GM23338 (cell line): Measurements from ENCODE around the gene RNF7. TPM values are rescaled to one million over a fixed set of nuclear protein-coding genes. Genes with fewer than 3 reads are reported as not detected.

Experiments used
- ATAC-seq: fragments of 200-7000 bp; cut with Tn5 transposase; 3 replicates; pipeline ENCODE4 v1.9.1; 2020
- DNase-seq: peaks from one replicate; pipeline ENCODE4 v3.0.0-alpha.2; 2015; ENCODE audit warnings: low spot score
- H2AFZ ChIP-seq: fragments of 200-600 bp; sonication (generic); 2 replicates; pipeline ENCODE4 v1.8.0; 2016; ENCODE audit warnings: antibody characterized with exemption, mild to moderate bottlenecking, moderate library complexity
- H3F3A ChIP-seq: fragments of 200-600 bp; sonication (generic); replicated peaks from 2 replicates; pipeline ENCODE4 v1.8.0; 2017; ENCODE audit warnings: antibody characterized with exemption, mixed run types, low read depth
- H3K27ac ChIP-seq: fragments of 200-600 bp; sonication (generic); 2 replicates; pipeline ENCODE4 v1.6.1; 2016; ENCODE audit warnings: low read depth
- H3K27me3 ChIP-seq: fragments of 200-600 bp; sonication (generic); 2 replicates; pipeline ENCODE4 v1.8.0; 2016; ENCODE audit warnings: mild to moderate bottlenecking, mixed run types, moderate library complexity; ENCODE audit not compliant: insufficient read depth
- H3K36me3 ChIP-seq: fragments of 200-600 bp; sonication (generic); 2 replicates; pipeline ENCODE4 v1.8.0; 2016; ENCODE audit warnings: mild to moderate bottlenecking; ENCODE audit not compliant: insufficient read depth
- H3K4me1 ChIP-seq: fragments of 200-600 bp; sonication (generic); 2 replicates; pipeline ENCODE4 v1.8.0; 2016; ENCODE audit warnings: mild to moderate bottlenecking, moderate library complexity; ENCODE audit not compliant: insufficient read depth
- H3K4me2 ChIP-seq: fragments of 200-600 bp; sonication (generic); 2 replicates; pipeline ENCODE4 v1.7.1; 2017; ENCODE audit warnings: mixed run types
- H3K4me3 ChIP-seq: fragments of 200-600 bp; sonication (generic); 2 replicates; pipeline ENCODE4 v1.6.1; 2016; ENCODE audit warnings: mixed run types
- H3K79me2 ChIP-seq: fragments of 200-600 bp; sonication (generic); replicated peaks from 2 replicates; pipeline ENCODE4 v1.8.0; 2017; ENCODE audit warnings: mild to moderate bottlenecking; ENCODE audit not compliant: insufficient read depth
- H3K9me2 ChIP-seq: fragments of 200-600 bp; sonication (generic); 2 replicates; pipeline ENCODE4 v1.8.0; 2017; ENCODE audit not compliant: insufficient read depth
- H4K20me1 ChIP-seq: fragments of 200-600 bp; sonication (generic); replicated peaks from 2 replicates; pipeline ENCODE4 v1.8.0; 2017; ENCODE audit warnings: mild to moderate bottlenecking; ENCODE audit not compliant: insufficient read depth
- H3K27ac Mint-ChIP-seq: 2 replicates; pipeline ENCODE4 v1.8.0; 2020; ENCODE audit warnings: inconsistent platforms, mild to moderate bottlenecking, moderate library complexity, mixed read lengths
- H3K27me3 Mint-ChIP-seq: 3 replicates; pipeline ENCODE4 v1.8.0; 2022; ENCODE audit warnings: low read depth, mild to moderate bottlenecking, moderate library complexity, mixed read lengths, inconsistent platforms; ENCODE audit not compliant: insufficient read depth, poor library complexity
- H3K36me3 Mint-ChIP-seq: 3 replicates; pipeline ENCODE4 v1.8.0; 2021; ENCODE audit warnings: low read depth, mild to moderate bottlenecking, inconsistent platforms, moderate library complexity, mixed read lengths
- H3K4me1 Mint-ChIP-seq: 3 replicates; pipeline ENCODE4 v1.8.0; 2020; ENCODE audit warnings: mild to moderate bottlenecking, inconsistent platforms, mixed read lengths
- H3K4me3 Mint-ChIP-seq: 3 replicates; pipeline ENCODE4 v1.8.0; 2021; ENCODE audit warnings: moderate library complexity, mild to moderate bottlenecking, inconsistent platforms, mixed read lengths
- H3K9me3 Mint-ChIP-seq: 3 replicates; pipeline ENCODE4 v1.8.0; 2020; ENCODE audit warnings: moderate library complexity, mild to moderate bottlenecking, inconsistent platforms, mixed read lengths
- CREB1 ChIP-seq: fragments of 250-450 bp; sonication (Bioruptor Pico); IDR thresholded peaks from 2 replicates; pipeline ENCODE4 v1.5.0; 2020; ENCODE audit warnings: low read depth, mild to moderate bottlenecking, moderate library complexity
- CTCF ChIP-seq, 2 experiments: fragments of 200-600 bp in 1 of 2; sonication (generic) in 1 of 2; conservative IDR thresholded peaks; 2 replicates each; pipeline versions ENCODE4 v1.5.1 to v1.6.1; 2016 to 2017; ENCODE audit warnings: antibody characterized with exemption in 2 of 2, low read depth in 2 of 2, mild to moderate bottlenecking in 2 of 2, moderate library complexity in 1 of 2
- ETS1 ChIP-seq: IDR thresholded peaks from 2 replicates; pipeline ENCODE4 v1.6.1; 2016; ENCODE audit warnings: antibody characterized with exemption
- EZH2 ChIP-seq: fragments of 200-600 bp; sonication (generic); IDR thresholded peaks from one replicate; pipeline ENCODE4 v1.8.0; 2017; ENCODE audit warnings: antibody characterized with exemption, mild to moderate bottlenecking, low read depth; ENCODE audit not compliant: unreplicated experiment
- EZH2phosphoT487 ChIP-seq: fragments of 200-600 bp; sonication (generic); IDR thresholded peaks from one replicate; pipeline ENCODE4 v1.8.1; 2018; ENCODE audit warnings: antibody characterized with exemption; ENCODE audit not compliant: unreplicated experiment
- JUNB ChIP-seq: IDR thresholded peaks from one replicate; pipeline ENCODE4 v1.6.1; 2016; ENCODE audit warnings: antibody characterized with exemption; ENCODE audit not compliant: unreplicated experiment
- NANOG ChIP-seq: IDR thresholded peaks from 2 replicates; pipeline ENCODE4 v1.6.1; 2016; ENCODE audit warnings: antibody characterized with exemption, borderline replicate concordance
- POLR2AphosphoS5 ChIP-seq: IDR thresholded peaks from 2 replicates; pipeline ENCODE4 v1.6.1; 2016; ENCODE audit warnings: antibody characterized with exemption, low read depth
- REST ChIP-seq: IDR thresholded peaks from one replicate; pipeline ENCODE4 v1.6.1; 2018; ENCODE audit warnings: antibody characterized with exemption; ENCODE audit not compliant: unreplicated experiment
- STAT1 ChIP-seq: IDR thresholded peaks from one replicate; pipeline ENCODE4 v1.6.1; 2016; ENCODE audit warnings: antibody characterized with exemption; ENCODE audit not compliant: unreplicated experiment
- ZNF114 ChIP-seq: fragments of 250-450 bp; sonication (Bioruptor Pico); IDR thresholded peaks from 2 replicates; pipeline ENCODE4 v1.5.0; 2020; ENCODE audit warnings: mild to moderate bottlenecking, moderate library complexity
- ZNF331 ChIP-seq: fragments of 250-450 bp; sonication (Bioruptor Pico); IDR thresholded peaks from 2 replicates; pipeline ENCODE4 v1.5.0; 2020; ENCODE audit warnings: low read depth, mild to moderate bottlenecking, moderate library complexity
- ZNF462 ChIP-seq: fragments of 250-450 bp; sonication (Bioruptor Pico); IDR thresholded peaks from 2 replicates; pipeline ENCODE4 v1.5.0; 2020; ENCODE audit warnings: mild to moderate bottlenecking, moderate library complexity
- polyA plus RNA-seq: library from polyadenylated mRNA; unstranded; fragments of >200 nt; fragmentation: Nextera tagmentation; extraction: Ambion mirVana; gene quantifications from 2 replicates; pipeline ENCODE4 v1.2.1, GENCODE V29; 2016
- total RNA-seq: library from RNA; depleted of rRNA; stranded (reverse); fragments of >200 nt; shearing (Covaris generic); gene quantifications from 2 replicates; pipeline ENCODE4 v1.2.3, GENCODE V29; 2014

Gene RNF7
- total and polyA plus RNA-seq, 2 experiments from 2014 or later = 156 to 254 TPM

GRCh38 chr3:141725036-141725435, 13.1 kb upstream of the RNF7 start:
- no peaks in the 10 kb centered on the region for H3K79me2 ChIP-seq
- no peaks in the 10 kb centered on the region for H3K27me3 ChIP-seq
- H3K36me3 ChIP-seq = no peaks in the 10 kb centered on the region
- no peak overlapping the region for H3K4me3 ChIP-seq
- H3K27ac ChIP-seq = no peak overlapping the region
- H3F3A ChIP-seq = no peaks in the 10 kb centered on the region
- 0 out of 2 replicates have a peak, but pooled peaks cover 7% of the 10 kb centered on the region for H3K4me1 ChIP-seq
- peaks cover 2% of the 10 kb centered on the region for H3K27me3 Mint-ChIP-seq
- H3K27ac Mint-ChIP-seq = no peak overlapping the region
- H3K36me3 Mint-ChIP-seq = no peaks in the 10 kb centered on the region
- H3K9me3 Mint-ChIP-seq = no peaks in the 10 kb centered on the region
- no peak overlapping the region for H3K4me3 Mint-ChIP-seq
- no peak overlapping the region for H3K4me2 ChIP-seq
- H3K9me2 ChIP-seq = no peaks in the 10 kb centered on the region
- DNase-seq = no peak
- ATAC-seq = no peak
- no peak for TF ChIP-seq ZNF114 (CRISPR knock-in tag)
- no peak for TF ChIP-seq POLR2AphosphoS5
- no peak for TF ChIP-seq ZNF331 (CRISPR knock-in tag)
- no peak for TF ChIP-seq ETS1
- TF ChIP-seq REST = no peak
- TF ChIP-seq CREB1 = no peak
- no peak for TF ChIP-seq JUNB
- no peak for TF ChIP-seq NANOG
- no peak for TF ChIP-seq EZH2phosphoT487
- TF ChIP-seq ZNF462 = no peak
- no peak for TF ChIP-seq EZH2
- TF ChIP-seq CTCF (conservative IDR thresholded peaks at IDR 0.05; ENCODE audit: low read depth in 2 of 2) = no peak
- no peak for TF ChIP-seq STAT1
- H2AFZ ChIP-seq = no peak overlapping the region
- H4K20me1 ChIP-seq = no peaks in the 10 kb centered on the region
- H3K4me1 Mint-ChIP-seq = peaks cover 2% of the 10 kb centered on the region; the same call in 2 of the 3 replicates
